Right kidney (tissue), 1 donor: ENCODE measurements around the gene ACADM.
"Not testable (repeated sequence)": the region's sequence is repeated elsewhere in the genome, so short reads cannot be mapped to it uniquely, and the experiment has no call there.

Experiments
- DNase-seq: peaks from one replicate; pipeline ENCODE4 v3.0.0-alpha.2; 2016

The ACADM gene

DNA sequence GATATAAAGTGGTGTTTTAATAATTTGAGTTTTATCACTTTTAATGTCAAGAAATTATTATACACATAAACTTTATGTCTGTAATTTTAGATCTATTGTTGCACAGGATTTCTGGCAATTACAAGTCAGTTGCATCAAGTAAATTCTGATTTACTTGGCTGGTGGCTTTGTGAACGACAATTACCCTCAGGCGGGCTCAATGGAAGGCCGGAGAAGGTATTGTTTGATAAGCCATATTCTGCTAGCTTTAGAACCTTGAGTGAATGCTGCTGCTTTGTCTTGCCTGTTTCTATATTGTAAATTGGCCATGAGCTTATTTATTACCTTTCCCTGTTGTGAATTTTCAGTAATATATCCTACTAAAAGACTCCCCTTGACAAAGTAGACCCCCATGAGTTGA is 67.6 kb downstream of the ACADM start:
- no peak for DNase-seq

DNA sequence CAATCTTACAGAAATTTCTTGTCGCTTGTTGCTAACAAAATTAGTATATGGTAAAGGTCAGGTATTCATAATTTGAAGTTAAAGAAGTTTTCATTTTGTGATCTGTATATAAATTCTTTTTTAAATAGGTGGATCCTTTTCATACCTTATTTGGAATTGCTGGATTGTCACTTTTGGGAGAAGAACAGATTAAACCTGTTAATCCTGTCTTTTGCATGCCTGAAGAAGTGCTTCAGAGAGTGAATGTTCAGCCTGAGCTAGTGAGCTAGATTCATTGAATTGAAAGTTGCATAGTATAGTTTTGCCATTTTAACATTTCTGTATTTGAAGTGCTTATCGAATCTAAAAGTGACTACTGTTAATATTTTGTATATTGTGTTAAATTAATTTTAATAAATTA is 69.9 kb downstream of the ACADM start:
- DNase-seq, result no peak

DNA sequence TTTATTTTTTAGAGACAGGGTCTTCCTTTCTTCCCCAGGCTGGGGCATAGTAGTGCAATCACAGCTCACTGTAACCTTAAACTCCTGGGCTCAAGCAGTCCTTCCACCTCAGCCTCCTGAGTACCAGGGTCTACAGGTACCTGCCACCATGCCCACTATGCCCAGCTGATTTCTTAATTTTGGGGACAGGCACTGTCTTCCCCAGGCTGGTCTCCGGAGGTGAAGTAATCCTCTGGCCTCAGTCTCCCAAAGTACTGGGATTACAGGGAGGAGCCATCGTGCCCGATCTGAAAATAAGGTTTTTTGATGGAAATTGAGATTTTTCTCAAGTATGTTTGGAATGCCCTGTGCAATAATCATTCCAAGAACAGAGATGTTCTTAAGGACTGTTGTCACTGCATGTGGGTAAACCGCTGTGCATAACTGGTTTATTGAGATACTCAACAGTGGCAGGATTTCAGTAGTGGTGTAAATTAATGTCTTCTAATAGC is 71.2 kb downstream of the ACADM start:
- no peak for DNase-seq

DNA sequence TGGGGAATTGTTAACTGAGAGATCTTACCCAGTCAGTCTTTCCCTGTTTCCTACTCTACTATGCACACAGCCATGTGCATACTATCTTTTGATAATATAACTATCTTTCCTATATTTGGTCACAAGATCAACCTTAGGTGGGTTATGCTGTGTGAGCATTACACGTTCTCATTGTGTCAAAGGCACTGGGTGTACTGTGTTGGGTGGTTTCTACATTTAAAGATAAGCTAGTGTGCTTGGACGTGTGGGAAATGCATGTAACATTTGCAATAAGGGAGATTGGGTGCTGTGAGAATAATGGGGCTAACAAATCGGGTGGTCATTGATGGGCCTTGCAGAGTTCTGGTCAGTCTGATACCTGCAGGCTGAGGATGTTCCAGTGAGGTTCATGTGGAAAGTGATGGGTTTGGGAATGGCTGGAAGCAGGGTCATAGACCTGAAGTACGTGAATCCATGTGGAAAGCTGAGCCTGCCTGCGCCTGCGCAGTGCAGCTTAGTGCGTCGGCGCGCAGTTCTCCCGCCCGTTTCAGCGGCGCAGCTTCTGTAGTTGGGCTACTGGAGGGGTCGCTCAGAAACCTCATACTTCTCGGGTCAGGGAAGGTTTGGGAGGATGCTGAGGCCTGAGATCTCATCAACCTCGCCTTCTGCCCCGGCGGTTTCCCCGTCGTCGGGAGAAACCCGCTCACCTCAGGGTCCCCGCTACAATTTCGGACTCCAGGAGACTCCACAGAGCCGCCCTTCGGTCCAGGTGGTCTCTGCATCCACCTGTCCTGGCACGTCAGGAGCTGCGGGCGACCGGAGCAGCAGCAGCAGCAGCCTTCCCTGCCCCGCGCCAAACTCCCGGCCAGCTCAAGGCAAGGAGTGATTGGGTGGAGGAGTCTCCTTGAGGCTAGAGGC is 72.1 kb downstream of the ACADM start, which contains the start of gene MSH4:
MSH4 (plus strand) TSS at position 507 of the 897 bp plus-strand sequence; CDS start at position 611, 104 bp downstream.
- no peak for DNase-seq

DNA sequence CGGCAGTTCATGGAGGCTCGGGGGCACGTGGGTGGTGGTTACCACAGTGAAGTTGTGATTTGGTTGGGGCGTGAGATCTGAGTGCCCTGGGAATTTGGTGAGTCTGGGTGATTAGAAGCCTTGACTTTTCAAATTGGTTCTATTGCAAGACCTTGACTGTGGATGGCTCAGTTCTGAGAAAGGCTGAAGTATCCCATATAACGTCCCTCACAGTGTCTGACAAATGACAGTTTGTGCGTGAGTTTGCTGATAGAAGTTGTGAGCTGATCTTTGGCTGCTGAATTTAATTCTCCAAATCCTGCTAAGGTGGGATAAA is 72.7 kb downstream of the ACADM start:
- no peak for DNase-seq

DNA sequence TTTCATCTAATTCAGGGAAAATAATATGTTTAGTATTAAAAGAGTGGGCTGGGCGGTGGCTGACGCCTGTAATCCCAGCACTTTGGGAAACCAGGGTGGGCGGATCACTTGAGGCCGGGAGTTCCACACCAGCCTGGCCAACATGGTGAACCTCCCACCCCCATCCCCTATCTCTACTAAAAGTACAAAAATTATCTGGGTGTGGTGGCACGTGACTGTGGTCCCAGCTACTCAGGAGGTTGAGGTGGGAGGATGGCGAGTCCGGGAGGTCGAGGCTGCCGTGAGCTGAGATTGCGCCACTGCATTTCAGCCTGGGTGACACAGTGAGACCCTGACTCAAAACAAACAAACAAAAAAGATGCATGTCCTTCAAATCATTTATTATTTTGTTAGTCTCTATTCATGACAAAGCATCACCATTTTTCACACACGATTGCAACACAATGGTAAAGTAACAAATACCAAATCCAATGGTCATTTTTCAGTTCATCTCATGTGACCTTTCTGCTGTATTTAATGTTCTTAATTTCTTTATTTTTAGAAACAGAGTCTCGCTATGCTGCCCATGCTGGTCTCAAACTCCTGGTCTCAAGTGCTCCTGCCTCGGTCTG is 73.2 kb downstream of the ACADM start:
- DNase-seq, result no peak

DNA sequence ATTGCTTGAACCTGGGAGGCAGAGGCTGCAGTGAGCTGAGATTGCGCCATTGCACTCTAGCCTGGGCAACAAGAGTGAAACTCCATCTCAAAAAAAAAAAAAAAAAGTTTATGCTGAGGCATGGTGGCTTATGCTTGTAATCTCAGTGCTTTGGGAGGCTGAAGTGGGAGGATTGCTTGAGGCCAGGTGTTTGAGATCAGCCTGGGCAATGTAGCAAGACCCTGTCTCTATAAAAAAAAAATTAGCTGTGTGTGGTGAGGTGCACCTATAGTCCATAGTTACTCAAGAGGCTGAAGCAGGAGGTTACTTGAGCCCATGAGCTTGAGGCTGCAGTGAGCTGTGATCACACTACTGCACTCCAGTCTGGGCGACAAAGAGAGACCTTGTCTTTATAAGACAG is 77.0 kb downstream of the ACADM start:
- DNase-seq, result not testable (repeated sequence)

DNA sequence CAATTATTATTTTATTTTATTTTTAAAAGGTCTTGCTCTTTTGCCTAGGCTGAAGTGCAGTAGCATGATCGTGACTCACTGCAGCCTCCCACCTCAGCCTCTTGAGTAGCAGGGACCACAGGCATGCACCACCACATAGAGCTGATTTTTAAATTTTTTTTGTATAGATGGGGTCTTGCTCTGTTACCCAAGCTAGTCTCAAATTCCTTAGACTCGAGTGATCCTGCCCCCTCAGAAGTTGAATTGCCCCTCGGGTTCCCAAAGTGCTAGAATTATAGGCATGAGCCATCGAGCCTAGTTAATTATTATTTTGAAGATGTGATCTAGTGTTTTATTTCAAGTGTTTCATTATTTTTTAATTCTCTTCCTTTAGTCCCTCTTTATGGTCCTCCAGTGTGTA is 84.4 kb downstream of the ACADM start:
- no peak for DNase-seq

DNA sequence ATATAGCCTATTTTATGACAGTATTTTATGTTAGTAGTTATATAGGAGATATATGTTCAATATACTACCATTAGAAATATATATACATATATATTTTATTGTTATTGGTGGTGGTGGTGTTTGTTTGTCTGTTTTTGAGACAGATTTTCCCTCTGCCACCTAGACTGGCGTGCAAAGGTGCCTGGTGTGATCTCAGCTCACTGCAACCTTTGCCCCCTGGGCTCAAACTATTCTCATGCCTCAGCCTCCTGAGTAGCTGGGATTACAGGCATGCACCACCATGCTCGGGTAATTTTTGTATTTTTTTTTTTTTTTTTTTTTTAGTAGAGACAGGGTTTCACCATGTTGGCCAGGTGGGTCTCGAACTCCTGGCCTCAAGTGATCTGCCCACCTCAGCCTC is 85.6 kb downstream of the ACADM start:
- not testable (repeated sequence) for DNase-seq

DNA sequence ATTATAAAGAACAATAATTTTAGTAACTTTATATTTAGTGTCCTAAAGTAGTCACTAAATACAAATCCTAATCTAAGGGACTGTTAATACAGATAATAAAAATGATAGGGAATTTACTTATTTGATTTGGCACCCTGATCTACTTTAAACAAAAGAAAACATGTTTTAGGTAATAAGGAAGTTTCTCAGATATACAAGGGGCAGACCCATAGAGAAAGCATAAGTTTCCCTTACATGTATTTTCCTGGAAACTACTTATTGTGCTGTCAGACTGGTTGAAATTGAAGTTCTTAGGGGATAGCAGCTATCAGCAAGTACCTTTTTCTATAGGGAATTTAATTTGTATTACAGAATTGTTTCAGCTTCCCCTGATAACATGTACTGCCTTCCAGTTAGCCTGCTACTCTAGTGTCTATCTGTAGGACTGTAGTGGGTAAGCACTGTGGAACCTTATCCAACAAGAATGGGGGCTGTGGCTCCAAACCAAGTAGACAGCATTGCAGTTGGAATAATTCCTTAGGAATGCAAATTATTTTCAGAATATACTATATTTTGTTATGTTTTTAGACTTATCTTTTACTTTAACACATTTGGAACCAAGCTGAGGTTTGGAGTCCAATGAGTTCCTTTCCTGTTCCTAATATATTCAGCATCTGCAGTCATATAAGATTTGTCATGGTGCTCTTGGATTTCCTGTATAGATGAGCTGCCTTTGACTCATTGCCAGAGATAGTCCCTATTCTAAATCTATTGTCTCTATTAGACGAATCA is 86.9 kb downstream of the ACADM start:
- DNase-seq, result no peak

DNA sequence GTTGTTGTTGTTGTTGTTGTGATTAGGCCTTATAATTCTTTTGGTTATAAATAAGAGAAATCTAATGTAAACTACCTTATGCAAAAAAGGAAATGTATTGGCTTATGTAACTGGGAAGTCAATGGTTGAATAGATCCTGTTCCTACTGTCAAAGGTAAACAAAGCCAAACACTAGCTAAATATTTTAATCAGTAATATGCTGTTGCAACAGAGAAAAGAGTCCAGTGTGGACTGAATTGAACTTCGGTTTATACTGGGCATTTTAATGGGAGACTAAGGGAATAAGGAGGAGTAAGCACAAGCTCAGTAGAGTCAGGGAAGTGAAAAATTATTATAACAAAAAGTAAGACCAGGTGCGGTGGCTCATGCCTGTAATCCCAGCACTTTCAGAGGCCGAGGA is 87.6 kb downstream of the ACADM start:
- no peak for DNase-seq
